ENCODE data around the gene TBRG4. TPM values are rescaled to one million over a fixed set of nuclear protein-coding genes. Genes with fewer than 3 reads are reported as not detected.
A peak's percentile ranks its signal among the peaks of the same experiment; 100 is the strongest.

TBRG4 gene
- total RNA-seq, 1 donor from 2014 or later: 195 TPM

DNA sequence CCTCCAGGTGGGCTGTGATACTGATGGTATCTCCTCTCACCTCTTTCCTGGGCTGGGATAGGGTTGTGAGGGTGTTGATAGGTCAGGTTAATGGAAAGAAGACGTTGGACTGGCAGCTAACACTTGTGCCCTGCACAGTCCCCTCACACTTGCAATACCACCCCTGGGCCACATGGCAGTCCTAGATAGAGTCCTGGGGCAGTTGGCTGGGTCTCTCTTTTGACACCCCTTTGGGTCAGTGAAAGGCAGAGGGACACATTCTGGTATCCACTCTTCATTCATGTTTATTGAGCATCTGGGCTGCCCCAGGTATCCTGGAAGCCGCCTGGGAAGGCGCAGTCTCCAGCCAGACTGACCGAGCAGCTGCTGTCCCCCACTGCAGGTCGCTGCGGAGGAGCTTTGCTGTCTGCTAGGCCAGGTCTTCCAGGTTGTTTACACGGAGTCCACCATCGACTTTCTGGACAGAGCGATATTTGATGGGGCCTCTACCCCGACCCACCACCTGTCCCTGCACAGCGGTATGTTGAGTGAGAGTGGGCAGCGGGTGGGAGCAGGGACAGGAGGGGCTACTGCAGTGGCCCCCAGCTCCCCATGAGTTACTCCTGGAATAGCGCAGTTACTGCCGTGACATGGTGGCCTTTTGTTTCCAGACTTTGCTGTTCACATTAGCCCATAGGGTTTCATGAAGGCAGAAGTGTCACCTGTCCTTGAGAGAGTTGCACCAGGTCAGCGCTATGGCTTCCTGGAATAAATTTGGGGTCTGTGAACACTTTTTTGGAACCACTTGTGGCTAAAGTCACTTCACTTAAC is 41.8 kb downstream of the TBRG4 start:
- Mint-ChIP-seq H3K4me3 (no peak overlapping the region), H3K4me1 (ENCODE audit: low read depth) (peaks cover 20% of the 10 kb centered on the region), H3K27ac (peak overlapping the region; percentile 29), H3K9me3 (no peaks in the 10 kb centered on the region), H3K27me3 (ENCODE audit: insufficient read depth) (no peaks in the 10 kb centered on the region), H3K36me3 (ENCODE audit: low read depth) (peaks cover 48% of the 10 kb centered on the region)
- intact Hi-C loops (cut with micrococcal nuclease): no loop called here
- no peak for DNase-seq (ENCODE audit: low spot score)

DNA sequence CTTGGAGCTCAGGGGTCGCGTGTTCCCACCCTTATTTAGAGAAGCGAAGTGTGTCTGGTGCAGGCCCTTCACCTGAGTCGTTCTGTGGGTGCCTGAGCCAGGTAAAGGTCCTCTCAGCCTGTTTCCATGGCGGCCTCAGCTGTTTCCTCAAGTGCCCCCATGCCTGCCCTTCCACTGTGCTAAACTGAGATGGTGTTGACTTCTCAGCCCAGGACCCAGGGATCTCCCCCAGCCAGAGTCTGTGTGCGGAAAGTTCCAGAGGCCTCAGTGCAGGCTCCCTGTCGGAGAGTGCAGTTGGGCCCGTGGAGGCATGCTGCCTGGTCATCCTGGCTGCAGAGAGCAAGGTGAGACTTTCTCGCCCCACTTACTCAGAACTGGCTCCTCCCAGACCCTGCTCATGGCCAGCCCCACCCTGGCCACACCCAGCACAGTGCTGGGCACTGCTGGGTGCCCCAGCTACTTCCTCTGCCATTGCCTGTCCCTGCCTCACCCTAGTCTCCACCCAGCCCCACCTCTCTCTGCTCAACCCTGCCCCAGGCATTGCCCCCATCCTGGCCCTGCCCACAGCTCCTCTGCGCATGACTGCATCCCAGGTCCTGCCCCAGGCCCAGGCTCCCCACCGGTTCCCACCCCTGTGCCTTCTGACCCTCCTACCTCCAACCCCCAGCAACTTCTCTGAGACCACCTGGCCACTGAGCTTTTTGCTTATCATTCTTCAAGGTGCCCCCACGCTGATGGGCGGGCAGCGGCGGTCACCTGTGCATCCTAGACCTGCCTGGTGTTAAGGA is 43.1 kb downstream of the TBRG4 start:
- peak overlapping the region; percentile 35 for H3K27ac Mint-ChIP-seq
- H3K27me3 Mint-ChIP-seq (ENCODE audit: insufficient read depth): no peaks in the 10 kb centered on the region
- no peaks in the 10 kb centered on the region for H3K9me3 Mint-ChIP-seq
- H3K4me3 Mint-ChIP-seq: no peak overlapping the region
- DNase-seq (ENCODE audit: low spot score): no peak
- intact Hi-C loops (cut with micrococcal nuclease): no loop called here
- peaks cover 49% of the 10 kb centered on the region for H3K36me3 Mint-ChIP-seq (ENCODE audit: low read depth)
- peaks cover 20% of the 10 kb centered on the region for H3K4me1 Mint-ChIP-seq (ENCODE audit: low read depth)

DNA sequence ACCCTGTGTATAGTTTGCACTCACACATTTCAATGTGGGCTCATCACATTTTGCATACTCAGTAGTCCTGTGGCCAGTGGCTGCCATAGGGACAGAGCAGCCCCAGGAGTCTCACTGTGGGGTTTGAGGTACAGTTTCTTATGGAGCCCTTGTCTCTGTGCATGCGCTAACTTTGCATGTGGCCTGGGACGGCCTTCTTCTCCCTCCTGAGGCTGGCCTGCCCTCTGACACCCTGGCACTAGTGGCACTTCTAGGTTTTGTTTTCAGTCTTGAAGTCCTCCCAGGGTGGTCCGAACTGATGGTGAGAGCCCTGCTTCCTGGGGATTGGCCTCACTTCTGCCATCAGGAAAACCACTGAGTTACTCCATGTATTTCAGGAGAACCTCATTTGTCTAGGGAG is 43.9 kb downstream of the TBRG4 start:
- peaks cover 43% of the 10 kb centered on the region for H3K36me3 Mint-ChIP-seq (ENCODE audit: low read depth)
- H3K4me1 Mint-ChIP-seq (ENCODE audit: low read depth): peaks cover 20% of the 10 kb centered on the region
- no peaks in the 10 kb centered on the region for H3K9me3 Mint-ChIP-seq
- intact Hi-C loops (cut with micrococcal nuclease): no loop called here
- H3K4me3 Mint-ChIP-seq: no peak overlapping the region
- DNase-seq (ENCODE audit: low spot score): no peak
- no peaks in the 10 kb centered on the region for H3K27me3 Mint-ChIP-seq (ENCODE audit: insufficient read depth)
- no peak overlapping the region for H3K27ac Mint-ChIP-seq

DNA sequence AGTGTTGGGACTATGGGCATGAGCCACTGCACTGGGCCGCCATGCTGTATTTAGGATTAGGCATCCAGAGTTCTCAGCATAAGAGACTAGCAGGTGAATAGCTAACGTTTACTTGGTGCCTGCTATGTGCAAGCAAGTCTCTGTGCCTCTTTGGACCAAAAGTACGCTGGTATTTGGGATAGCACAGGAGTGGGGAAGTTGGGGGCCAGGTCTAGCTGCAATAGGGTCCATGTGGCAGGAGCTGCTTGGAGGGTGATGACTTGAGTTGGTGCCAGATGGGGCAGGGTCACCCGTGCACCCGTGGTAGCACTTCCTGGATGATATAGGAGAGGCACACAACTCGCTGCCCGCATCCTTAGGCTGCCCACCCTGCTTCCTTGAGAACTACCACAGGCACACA is 45.1 kb downstream of the TBRG4 start:
- no peak overlapping the region for H3K4me3 Mint-ChIP-seq
- no peak for DNase-seq (ENCODE audit: low spot score)
- H3K36me3 Mint-ChIP-seq (ENCODE audit: low read depth): peaks cover 35% of the 10 kb centered on the region
- H3K4me1 Mint-ChIP-seq (ENCODE audit: low read depth): peaks cover 23% of the 10 kb centered on the region
- H3K27ac Mint-ChIP-seq: peak overlapping the region; percentile 21
- no peaks in the 10 kb centered on the region for H3K9me3 Mint-ChIP-seq
- intact Hi-C loops (cut with micrococcal nuclease): no loop called here
- no peaks in the 10 kb centered on the region for H3K27me3 Mint-ChIP-seq (ENCODE audit: insufficient read depth)

DNA sequence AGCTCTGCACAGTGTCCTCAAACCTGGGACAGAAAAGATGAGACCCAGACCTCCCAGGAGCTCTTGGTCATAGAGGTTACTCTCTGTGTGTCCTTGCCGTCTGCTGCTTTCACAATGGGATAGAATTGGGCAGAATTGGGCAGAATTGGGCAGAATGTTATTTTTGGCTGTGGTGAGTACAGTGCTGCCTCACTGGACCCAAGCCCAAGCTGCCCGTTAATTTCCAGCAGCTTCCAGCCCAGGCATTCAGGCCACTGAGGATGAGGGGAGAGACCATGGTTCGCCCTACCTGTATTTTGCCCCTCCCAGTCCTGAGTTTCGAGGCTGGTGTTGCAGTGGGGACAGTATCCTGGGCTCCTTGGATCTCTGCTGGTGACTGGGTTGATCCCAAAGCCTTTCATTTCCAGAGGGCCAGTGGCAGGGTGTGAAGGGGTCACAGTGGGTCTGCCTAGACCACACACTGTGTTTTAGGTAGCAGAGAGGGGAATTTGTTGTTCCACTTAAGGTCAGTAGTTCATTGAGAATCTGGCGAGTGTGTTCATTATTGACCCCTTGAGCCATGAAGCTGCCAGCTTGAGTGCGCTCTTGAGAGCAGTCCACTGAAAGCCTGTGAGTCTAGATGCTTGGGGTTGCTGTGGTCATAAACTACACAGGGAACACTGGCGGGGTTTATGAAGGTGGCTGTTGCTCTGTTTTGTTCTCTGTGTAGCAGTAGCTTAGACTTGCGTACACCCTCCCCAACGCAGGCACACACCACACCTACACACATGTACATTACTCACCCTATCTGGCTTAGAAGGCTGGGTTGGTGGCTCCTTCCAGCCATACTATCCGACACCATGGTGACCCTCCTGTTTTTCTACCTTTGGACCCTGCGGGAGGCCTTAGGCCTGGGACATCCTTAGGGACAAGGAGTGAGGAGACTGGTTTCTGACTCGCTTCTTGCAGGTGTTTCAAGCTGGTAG is 46.2 kb downstream of the TBRG4 start:
- no peak overlapping the region for H3K4me3 Mint-ChIP-seq
- no peak overlapping the region for H3K27ac Mint-ChIP-seq
- H3K9me3 Mint-ChIP-seq: no peaks in the 10 kb centered on the region
- H3K27me3 Mint-ChIP-seq (ENCODE audit: insufficient read depth): no peaks in the 10 kb centered on the region
- peaks cover 34% of the 10 kb centered on the region for H3K4me1 Mint-ChIP-seq (ENCODE audit: low read depth)
- peaks cover 43% of the 10 kb centered on the region for H3K36me3 Mint-ChIP-seq (ENCODE audit: low read depth)
- intact Hi-C loops (cut with micrococcal nuclease): no loop called here
- no peak for DNase-seq (ENCODE audit: low spot score)

DNA sequence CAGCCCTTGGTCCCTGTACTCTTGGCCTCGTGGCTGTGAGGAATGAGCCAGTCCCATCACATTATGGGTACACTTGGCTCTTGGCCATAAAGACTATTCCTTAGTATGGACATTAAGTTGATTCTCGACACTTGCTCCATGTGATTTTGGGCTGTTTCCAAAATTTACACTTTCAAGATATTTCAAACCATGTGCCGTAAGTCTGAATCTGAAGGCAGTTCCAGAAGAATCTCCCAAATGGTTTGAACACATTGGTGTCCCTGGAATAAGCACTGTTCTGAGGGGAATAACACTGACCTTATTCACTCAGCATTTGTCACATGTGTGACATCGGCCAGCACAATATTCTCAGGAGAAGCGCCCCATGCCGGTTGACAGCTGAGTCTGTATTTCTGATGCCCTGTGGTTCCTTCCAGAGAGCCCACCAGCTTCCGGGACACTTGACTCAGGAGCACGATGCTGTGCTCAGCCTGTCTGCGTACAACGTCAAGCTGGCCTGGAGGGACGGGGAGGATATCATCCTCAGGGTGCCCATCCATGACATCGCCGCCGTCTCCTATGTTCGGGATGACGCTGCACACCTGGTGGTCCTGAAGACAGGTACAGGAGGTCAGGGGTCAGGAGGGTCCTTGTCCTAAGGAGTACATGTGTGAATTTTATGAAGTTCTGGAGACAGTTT is 47.3 kb downstream of the TBRG4 start:
- Mint-ChIP-seq H3K27ac (no peak overlapping the region), H3K4me1 (ENCODE audit: low read depth) (peaks cover 40% of the 10 kb centered on the region), H3K27me3 (ENCODE audit: insufficient read depth) (no peaks in the 10 kb centered on the region), H3K4me3 (no peak overlapping the region), H3K9me3 (no peaks in the 10 kb centered on the region), H3K36me3 (ENCODE audit: low read depth) (peaks cover 39% of the 10 kb centered on the region)
- intact Hi-C loops (cut with micrococcal nuclease): no loop called here
- DNase-seq (ENCODE audit: low spot score): no peak

DNA sequence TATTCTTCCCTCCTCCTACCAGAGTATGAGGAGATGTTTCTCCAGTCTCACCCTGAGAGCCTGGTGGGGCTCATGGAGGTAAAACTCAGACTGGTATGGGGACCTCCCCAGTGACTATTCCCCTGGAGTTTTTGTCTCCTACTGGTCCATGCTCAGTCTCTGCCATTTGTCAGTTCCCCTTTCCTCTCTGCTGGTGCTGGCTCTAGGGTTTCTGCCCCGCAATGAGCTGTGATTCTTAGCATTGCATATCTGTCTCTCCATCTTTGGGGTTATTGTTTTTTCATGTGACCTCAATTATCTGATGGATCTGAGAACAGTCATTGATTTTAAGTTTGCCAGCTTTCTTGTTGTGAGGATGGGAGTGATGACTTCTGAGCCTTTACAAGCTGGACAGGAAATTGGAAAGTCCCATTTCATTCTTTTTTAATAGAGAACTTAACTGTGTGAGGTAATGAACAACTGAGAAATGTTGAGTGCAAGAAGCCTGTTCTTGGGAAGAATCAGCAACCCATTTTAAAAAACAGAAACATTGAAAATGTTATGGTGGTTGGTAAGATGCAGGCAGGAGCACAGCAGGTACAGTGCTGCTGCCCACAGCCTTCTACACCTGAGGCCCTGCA is 49.6 kb downstream of the TBRG4 start:
- Mint-ChIP-seq H3K27me3 (ENCODE audit: insufficient read depth) (no peaks in the 10 kb centered on the region), H3K9me3 (no peaks in the 10 kb centered on the region), H3K4me1 (ENCODE audit: low read depth) (peaks cover 51% of the 10 kb centered on the region), H3K4me3 (no peak overlapping the region), H3K27ac (peak overlapping the region; percentile 67), H3K36me3 (ENCODE audit: low read depth) (peaks cover 40% of the 10 kb centered on the region)
- DNase-seq (ENCODE audit: low spot score): no peak
- intact Hi-C loops (cut with micrococcal nuclease): no loop called here

DNA sequence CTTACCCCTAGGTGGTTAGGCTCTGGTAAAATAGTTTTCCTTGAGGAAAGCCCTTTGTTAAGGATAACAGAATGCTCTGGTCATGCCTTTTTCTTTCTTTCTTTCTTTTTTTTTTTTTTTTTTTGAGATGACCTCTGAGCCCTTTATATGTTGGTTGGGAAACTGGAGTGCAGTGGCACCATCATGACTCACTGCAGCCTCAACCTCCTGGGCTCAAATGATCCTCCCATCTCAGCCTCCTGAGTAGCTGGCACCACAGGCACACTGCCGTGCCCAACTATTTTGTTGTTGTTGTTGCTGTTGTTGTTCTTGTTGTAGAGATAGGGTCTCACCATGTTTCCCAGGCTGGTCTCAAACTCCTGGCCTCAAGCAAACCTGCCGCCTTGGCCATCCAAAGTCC is 50.1 kb downstream of the TBRG4 start:
- Mint-ChIP-seq H3K27me3 (ENCODE audit: insufficient read depth) (no peaks in the 10 kb centered on the region), H3K4me3 (no peak overlapping the region), H3K4me1 (ENCODE audit: low read depth) (peaks cover 51% of the 10 kb centered on the region), H3K9me3 (no peaks in the 10 kb centered on the region), H3K36me3 (ENCODE audit: low read depth) (peaks cover 40% of the 10 kb centered on the region), H3K27ac (peak overlapping the region; percentile 67)
- intact Hi-C loops (cut with micrococcal nuclease): no loop called here
- no peak for DNase-seq (ENCODE audit: low spot score)

DNA sequence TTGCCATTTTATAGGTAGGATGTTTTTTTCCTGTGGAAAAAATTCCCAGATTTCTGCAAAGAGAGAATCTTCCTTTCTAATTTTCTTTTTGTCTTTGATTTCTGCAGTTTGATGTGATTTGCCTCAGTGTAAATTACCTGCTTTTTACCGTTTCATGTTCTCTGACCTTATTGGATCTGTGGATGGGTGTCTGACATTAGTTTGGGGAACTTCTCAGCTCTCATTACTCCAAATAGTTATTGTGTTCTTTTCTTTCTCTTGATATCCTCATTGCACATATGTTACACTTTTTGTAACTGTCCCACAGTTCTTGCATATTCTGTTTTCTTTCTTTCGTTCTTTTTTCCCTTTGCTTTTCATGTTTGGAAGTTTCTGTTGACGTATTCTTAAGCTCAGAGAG is 51.2 kb downstream of the TBRG4 start:
- peak overlapping the region; percentile 25 for H3K27ac Mint-ChIP-seq
- no peaks in the 10 kb centered on the region for H3K9me3 Mint-ChIP-seq
- H3K4me1 Mint-ChIP-seq (ENCODE audit: low read depth): peaks cover 51% of the 10 kb centered on the region
- peaks cover 42% of the 10 kb centered on the region for H3K36me3 Mint-ChIP-seq (ENCODE audit: low read depth)
- intact Hi-C loops (cut with micrococcal nuclease): no loop called here
- no peak overlapping the region for H3K4me3 Mint-ChIP-seq
- no peak for DNase-seq (ENCODE audit: low spot score)
- H3K27me3 Mint-ChIP-seq (ENCODE audit: insufficient read depth): no peaks in the 10 kb centered on the region

DNA sequence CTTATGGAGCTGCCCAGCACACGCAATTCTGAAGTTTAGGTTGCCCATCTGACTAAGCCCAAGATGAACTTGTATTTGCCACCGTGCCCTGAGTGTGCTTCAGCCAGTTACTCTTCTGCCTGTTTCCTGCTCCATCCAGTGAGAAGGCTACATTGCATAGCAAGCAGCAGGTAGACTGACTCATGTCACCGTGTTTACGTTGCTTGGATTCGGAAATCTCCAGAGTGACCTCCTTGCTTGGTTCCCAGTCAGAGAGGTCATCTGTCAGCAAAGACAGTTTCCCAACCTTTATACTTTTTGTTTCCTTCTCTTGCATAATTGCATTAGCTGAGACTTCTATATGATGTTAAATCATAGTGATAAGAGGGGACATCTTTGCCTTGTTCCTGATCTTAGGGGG is 53.6 kb downstream of the TBRG4 start:
- peaks cover 64% of the 10 kb centered on the region for H3K4me1 Mint-ChIP-seq (ENCODE audit: low read depth)
- no peak overlapping the region for H3K4me3 Mint-ChIP-seq

DNA sequence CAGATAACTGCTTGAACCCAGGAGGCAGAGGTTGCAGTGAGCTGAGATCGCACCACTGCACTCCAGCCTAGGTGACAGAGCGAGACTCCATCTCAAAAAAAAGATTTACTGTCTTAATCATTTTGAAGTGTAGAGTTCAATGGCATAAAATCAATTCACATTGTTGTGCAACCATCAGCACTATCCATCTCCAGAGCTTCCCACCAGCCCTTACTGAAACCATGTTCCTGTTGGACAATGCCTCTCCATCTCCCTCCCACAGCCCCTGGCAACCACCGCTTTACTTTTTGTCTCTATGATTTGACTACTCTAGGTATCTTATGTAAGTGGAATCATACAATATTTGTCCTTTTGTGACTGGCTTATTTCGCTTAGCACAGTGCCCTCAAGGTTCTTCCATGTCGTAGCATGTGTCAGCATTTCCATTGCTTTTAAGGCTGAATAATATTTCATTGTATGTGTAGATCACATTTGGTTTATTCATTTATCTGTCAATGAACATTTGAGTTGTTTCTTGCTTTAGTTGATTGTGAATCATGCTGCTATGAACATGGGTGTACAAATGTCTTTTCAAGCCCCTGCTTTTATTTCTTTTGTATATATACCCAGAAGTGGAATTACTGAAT is 55.8 kb downstream of the TBRG4 start:
- H3K27ac Mint-ChIP-seq: peak overlapping the region; percentile 53
- DNase-seq (ENCODE audit: low spot score): no peak
- peaks cover 51% of the 10 kb centered on the region for H3K4me1 Mint-ChIP-seq (ENCODE audit: low read depth)
- no peak overlapping the region for H3K4me3 Mint-ChIP-seq
- intact Hi-C loops (cut with micrococcal nuclease): loop anchor here (2.0 kb wide), 1 partner anchor 19 kb away; no protein-coding TSS in a partner anchor
- H3K27me3 Mint-ChIP-seq (ENCODE audit: insufficient read depth): no peaks in the 10 kb centered on the region
- H3K9me3 Mint-ChIP-seq: no peaks in the 10 kb centered on the region
- peaks cover 54% of the 10 kb centered on the region for H3K36me3 Mint-ChIP-seq (ENCODE audit: low read depth)

More for the DNA sequence above, 53.6 kb downstream of the TBRG4 start:
- Mint-ChIP-seq H3K9me3 (no peaks in the 10 kb centered on the region), H3K27me3 (ENCODE audit: insufficient read depth) (no peaks in the 10 kb centered on the region), H3K27ac (no peak overlapping the region), H3K36me3 (ENCODE audit: low read depth) (peaks cover 49% of the 10 kb centered on the region)
- intact Hi-C loops (cut with micrococcal nuclease): no loop called here
- DNase-seq (ENCODE audit: low spot score): no peak

Measured in activated T-helper 1 cell treated with anti-CD3 and anti-CD28 coated beads, Interleukin-12 subunit alpha, Interleukin-12 subunit beta, Interleukin-2, Interleukin-4 antibody, amounts not matched to agents 30 ng/mL and 10 ng/mL and 1 ng/mL, durations not matched to agents 14 hours and 24 hours and 36 hours (primary cell).